Muscle of back (tissue), 13 donors: ENCODE results near the gene TBC1D14. TPM values are rescaled to one million over a fixed set of nuclear protein-coding genes. Genes with fewer than 3 reads are reported as not detected.

ENCODE experiments used
- DNase-seq, 3 donors: peaks; one replicate each; pipeline versions ENCODE4 v3.0.0 to v3.0.0-alpha.2; 2013
- long read RNA-seq, 9 donors: transcript quantifications; one replicate each; lab custom pipeline, GENCODE V29; 2026
- polyA plus RNA-seq, 10 donors: library from polyadenylated mRNA; unstranded; fragments of 120-200 nt; gene quantifications; one replicate each; pipeline ENCODE4 v1.2.1, GENCODE V29; 2013; ENCODE audit not compliant: insufficient read length in 10 of 10

TBC1D14 gene
- 10 to 100 TPM; 32.0 to 42.9 (median 38.1) TPM for polyA plus RNA-seq
- long read RNA-seq, donor 1, full-length matches to known transcripts = 1 of 1 reads
- long read RNA-seq, donor 1, partial matches to known transcripts = 0 of 1 reads
- long read RNA-seq, donor 1, other reads (novel, unspliced or antisense) = 0 of 1 reads
- long read RNA-seq, donor 2, full-length matches to known transcripts = 1 of 1 reads
- long read RNA-seq, donor 2, partial matches to known transcripts = 0 of 1 reads
- long read RNA-seq, donor 2, other reads (novel, unspliced or antisense) = 0 of 1 reads
- long read RNA-seq, donor 3 = 0 reads
- long read RNA-seq, donor 4, full-length matches to known transcripts = 2 of 2 reads
- long read RNA-seq, donor 4, partial matches to known transcripts = 0 of 2 reads
- long read RNA-seq, donor 4, other reads (novel, unspliced or antisense) = 0 of 2 reads
- long read RNA-seq, donor 5, full-length matches to known transcripts = 1 of 1 reads
- long read RNA-seq, donor 5, partial matches to known transcripts = 0 of 1 reads
- long read RNA-seq, donor 5, other reads (novel, unspliced or antisense) = 0 of 1 reads
- long read RNA-seq, donor 6, full-length matches to known transcripts = 4 of 4 reads
- long read RNA-seq, donor 6, partial matches to known transcripts = 0 of 4 reads
- long read RNA-seq, donor 6, other reads (novel, unspliced or antisense) = 0 of 4 reads
- long read RNA-seq, donor 7, full-length matches to known transcripts = 1 of 1 reads
- long read RNA-seq, donor 7, partial matches to known transcripts = 0 of 1 reads
- long read RNA-seq, donor 7, other reads (novel, unspliced or antisense) = 0 of 1 reads
- long read RNA-seq, donor 8, full-length matches to known transcripts = 2 of 2 reads
- long read RNA-seq, donor 8, partial matches to known transcripts = 0 of 2 reads
- long read RNA-seq, donor 8, other reads (novel, unspliced or antisense) = 0 of 2 reads
- long read RNA-seq, donor 9 = 0 reads

- DNase-seq = peak; percentile 88 to 98 (median 92)
These were observed at the start of gene TBC1D14 for GRCh38 chr4:6909113-6909969. Gene TBC1D14, plus strand, starts transcription at chr4:6909826. Its CDS starts 13,564 bp downstream, at chr4:6923390.

DNA sequence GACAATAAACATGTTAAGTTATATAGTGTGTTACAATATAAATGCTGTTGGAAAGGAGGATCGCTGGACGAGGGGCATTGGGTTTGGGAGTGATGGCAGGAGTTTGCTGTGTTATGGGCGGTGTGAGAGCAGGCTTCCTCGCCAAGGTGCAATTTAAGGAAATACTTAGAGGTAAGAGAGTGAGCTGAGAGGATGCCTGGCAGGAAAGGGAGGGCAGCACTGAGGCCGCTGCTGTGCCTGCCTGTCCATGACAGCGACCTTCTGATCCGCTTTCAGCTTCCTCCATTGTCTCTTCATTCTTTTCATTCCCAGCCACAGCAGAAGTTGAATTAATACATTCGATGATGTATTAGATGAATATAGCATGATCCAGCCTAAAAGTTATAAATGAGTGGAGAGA, 41.2 kb upstream of the TBC1D14 start:
- DNase-seq = no peak

- DNase-seq = no peak
These were observed 39.7 kb upstream of the TBC1D14 start for GRCh38 chr4:6869944-6870343.

DNA sequence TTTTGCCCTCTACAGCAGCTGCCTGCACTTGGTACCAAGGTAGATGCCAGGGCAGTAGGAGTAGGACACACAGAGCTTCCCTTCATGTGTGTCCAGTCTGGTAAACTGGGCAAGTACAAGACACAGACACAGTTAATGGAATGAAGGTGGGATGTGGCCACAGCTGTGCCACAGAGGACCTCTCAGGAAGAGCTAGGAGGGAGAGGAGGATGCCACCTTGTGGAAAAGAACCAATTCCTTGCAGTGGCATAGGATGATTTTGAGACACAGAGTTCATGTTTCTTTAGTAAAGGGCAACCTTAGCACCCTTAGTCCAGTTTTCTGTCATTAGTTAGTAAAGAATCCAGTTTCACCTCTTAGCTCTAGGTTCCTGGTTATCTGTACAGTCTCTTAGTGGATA, 36.3 kb upstream of the TBC1D14 start:
- no peak for DNase-seq

- peak; percentile 37 to 73 (median 58) for DNase-seq
These were observed 35.7 kb upstream of the TBC1D14 start for GRCh38 chr4:6873792-6874461.

DNA sequence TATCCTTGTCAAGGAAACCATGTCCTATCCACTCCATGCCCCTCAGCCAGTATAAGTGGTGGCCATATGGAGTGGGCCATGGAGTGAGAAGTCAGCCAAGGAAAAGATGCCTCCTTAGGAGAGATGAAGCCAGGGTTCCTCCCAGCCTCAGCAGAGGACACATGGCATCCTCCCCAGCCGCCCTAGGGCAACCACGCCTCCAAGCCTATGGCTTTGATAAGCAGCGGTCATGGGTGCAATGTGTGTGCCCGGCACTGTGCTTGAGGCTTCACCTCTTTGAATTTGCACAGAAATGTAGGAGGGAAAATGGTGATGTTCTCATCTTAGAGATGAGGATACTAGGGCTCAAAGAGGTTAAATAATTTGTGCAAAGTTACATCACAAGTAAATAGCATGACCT, 34.6 kb upstream of the TBC1D14 start:
- no peak for DNase-seq

DNA sequence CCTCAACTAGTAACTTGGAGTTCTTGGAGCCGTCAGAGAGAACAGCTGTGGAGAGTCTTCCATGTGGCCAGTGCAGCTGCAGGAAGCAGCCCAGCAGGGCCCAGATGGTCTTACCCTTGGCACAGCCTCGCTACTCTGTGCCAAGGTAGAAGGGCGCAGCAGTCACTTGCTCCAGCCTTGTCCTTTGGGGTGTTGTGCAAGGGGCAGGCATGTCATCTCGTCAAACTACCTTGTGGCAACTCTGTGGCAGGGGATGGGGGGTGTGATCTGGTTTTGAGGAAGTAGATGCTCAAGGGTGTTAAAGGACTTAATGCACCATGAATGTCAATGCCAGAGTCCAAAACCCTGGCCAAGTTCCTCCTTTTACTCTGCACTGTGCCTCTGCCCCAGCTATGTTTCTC, 34.2 kb upstream of the TBC1D14 start:
- DNase-seq = peak; percentile 32 to 69 (median 33)

GRCh38 chr4:6876440-6876839, 33.2 kb upstream of the TBC1D14 start:
- DNase-seq = no peak

GRCh38 chr4:6877067-6877466, 32.6 kb upstream of the TBC1D14 start:
- DNase-seq = no peak

DNA sequence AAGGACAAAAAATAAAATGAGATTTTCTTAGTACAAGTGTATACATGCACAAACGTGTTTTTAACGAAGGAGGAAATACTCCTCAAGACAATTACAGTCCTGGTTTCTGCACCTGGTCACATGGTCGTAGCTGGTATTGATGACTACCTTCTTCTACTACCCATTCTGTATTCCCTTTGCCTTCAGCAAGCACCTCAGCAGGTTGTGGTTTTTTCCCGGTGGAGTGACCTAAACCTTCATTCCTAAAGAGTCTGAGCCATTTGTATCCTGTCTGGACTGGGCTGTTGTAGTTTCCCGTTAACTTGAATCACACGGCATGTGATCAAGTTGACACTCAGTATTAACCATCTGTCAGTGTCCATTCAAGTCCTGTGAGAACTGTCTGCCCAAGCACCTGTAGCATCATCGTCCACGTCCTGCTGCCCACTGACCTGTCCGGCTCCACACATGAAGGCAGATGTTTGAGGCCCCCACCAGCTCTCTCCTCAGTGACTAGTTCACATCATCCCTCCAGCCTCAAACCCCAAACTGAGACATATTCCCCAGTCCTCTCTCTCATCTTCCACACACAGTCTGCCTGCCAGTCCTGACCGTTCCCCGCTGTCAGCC, 31.1 kb upstream of the TBC1D14 start:
- DNase-seq = no peak

- no peak for DNase-seq
These were observed 28.9 kb upstream of the TBC1D14 start for GRCh38 chr4:6880691-6881090.

- DNase-seq = no peak
These were observed 27.7 kb upstream of the TBC1D14 start for GRCh38 chr4:6881908-6882307.

- DNase-seq = no peak
These were observed 25.2 kb upstream of the TBC1D14 start for GRCh38 chr4:6884341-6884870.

- peak in 2 of 3 donors; percentile 49 to 54 for DNase-seq
These were observed 23.6 kb upstream of the TBC1D14 start for GRCh38 chr4:6885953-6886557.

- no peak for DNase-seq
These were observed 22.7 kb upstream of the TBC1D14 start for GRCh38 chr4:6886886-6887285.

GRCh38 chr4:6887591-6888371, 21.8 kb upstream of the TBC1D14 start:
- DNase-seq = peak in 1 of 3 donors; percentile 53

DNA sequence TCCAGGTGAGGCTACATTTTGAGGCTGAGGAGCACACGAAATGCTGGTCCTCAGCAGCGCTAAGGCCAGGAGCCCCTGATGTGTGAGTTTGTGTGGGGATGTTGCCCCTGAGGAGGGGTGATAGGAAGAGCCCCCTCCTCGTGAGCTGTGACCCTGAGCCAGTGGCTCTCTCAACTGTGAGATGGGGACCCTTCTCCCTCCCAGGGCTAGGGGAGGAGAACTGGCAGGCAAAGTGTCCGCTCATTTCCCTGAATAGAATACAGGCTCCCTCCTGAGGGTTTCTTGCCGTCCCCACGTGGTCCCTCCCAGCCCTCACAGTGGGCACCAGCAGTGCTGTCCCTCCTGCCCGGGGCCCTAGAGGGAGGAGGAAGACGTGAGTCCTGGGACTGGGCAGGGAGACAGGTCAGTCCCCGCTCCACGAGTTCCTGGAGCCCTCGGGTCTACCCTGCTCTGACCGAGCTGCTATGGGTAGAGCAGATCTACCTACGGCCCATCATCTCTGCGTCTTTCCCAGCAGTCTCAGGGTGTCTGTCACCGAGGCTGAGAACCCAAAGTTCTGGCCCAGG, 21.0 kb upstream of the TBC1D14 start:
- no peak for DNase-seq

DNA sequence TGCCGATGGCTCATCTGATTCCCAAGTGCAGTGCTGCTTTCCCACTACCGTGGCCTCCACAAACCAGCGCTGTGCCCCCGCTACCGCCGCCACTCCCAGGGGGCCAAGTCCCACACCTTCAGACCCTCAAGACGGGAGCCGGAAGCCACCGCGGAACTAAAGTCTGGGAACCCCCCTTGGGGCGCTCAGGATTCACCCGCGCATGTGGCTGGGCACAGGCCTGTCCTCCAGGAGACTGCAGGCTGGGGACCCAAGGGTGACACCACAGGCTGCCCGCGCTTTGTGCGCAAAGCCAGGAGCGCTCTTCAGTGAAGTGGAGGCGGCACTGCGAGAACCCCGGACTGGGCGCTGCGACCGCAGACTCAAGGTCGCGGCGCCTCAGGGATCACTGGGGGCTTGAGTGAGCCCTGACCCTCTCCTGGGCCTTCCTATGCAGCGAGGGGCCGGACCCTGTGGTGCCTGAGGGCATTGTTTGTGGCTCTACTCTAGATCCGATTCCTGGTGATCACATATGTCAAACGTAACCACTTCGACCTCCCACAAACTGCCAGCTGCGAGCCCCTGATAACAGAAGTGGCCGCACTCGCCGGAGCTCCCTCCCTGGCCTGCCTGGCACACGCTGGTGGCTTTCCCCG, 20.4 kb upstream of the TBC1D14 start:
- no peak for DNase-seq
